Testis (tissue), 2 donors: ENCODE measurements around the gene LRRFIP2.

Experiments
- CTCF ChIP-seq, 3 experiments: fragments of 450-650 bp in 2 of 3; fragments of 200-600 bp in 1 of 3; sonication (generic) in 1 of 3; IDR thresholded peaks; one replicate each; pipeline ENCODE4 v1.5.1; 2016 to 2019; ENCODE audit warnings: antibody characterized with exemption in 3 of 3, mild to moderate bottlenecking in 2 of 3, moderate library complexity in 1 of 3
- POLR2A ChIP-seq: fragments of 450-650 bp; IDR thresholded peaks from one replicate; pipeline ENCODE4 v1.6.1; 2017; ENCODE audit warnings: antibody characterized with exemption, mild to moderate bottlenecking, moderate library complexity

DNA sequence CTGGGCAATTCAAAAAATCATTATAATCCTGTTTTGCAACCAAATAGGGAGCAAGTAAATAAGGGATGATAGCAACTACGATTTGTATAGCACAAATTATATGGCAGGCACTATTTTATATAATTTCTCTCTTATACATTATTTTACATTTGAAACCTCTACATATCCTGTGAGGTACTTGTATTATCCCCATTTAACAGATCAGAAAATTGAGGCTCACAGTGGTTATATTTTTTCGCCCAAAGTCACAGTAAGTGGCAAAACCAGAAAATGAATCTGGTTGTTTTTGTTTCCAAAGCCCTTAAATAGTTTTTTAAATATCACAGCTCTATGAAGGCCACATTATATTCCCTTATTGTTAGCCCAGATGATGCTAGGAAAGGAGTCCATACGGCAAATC, 106.8 kb downstream of the LRRFIP2 start:
- no peak for TF ChIP-seq CTCF (IDR thresholded peaks at IDR 0.05)
- no peak for TF ChIP-seq POLR2A
